UCSD-AML1 (cell line): Measurements from ENCODE around the gene SDHB.
"Not testable (repeated sequence)": the region's sequence is repeated elsewhere in the genome, so short reads cannot be mapped to it uniquely, and the experiment has no call there.

Experiments
- DNase-seq: peaks from one replicate; lab custom pipeline; 2025; ENCODE audit not compliant: unreplicated experiment; lab: John Stamatoyannopoulos, UW

Gene SDHB

GRCh38 chr1:17075470-17076255 is 21.8 kb upstream of the SDHB start:
- DNase-seq = peak; percentile 24

- DNase-seq = no peak
Measured at GRCh38 chr1:17071794-17072193, 18.0 kb upstream of the SDHB start.

GRCh38 chr1:17070163-17070525 is 16.3 kb upstream of the SDHB start:
- DNase-seq = no peak

- no peak for DNase-seq
Measured at GRCh38 chr1:17069452-17070162, 15.8 kb upstream of the SDHB start.

GRCh38 chr1:17068789-17069188 is 15.0 kb upstream of the SDHB start:
- DNase-seq = no peak

- no peak for DNase-seq
Measured at GRCh38 chr1:17067465-17068240, 13.8 kb upstream of the SDHB start.

GRCh38 chr1:17067069-17067426 is 13.2 kb upstream of the SDHB start:
- no peak for DNase-seq

- no peak for DNase-seq
Measured at GRCh38 chr1:17066361-17067068, 12.7 kb upstream of the SDHB start.

GRCh38 chr1:17065666-17066065 is 11.8 kb upstream of the SDHB start:
- no peak for DNase-seq

GRCh38 chr1:17062751-17063150 is 8.9 kb upstream of the SDHB start:
- not testable (repeated sequence) for DNase-seq

GRCh38 chr1:17061892-17062291 is 8.1 kb upstream of the SDHB start:
- no peak for DNase-seq

- no peak for DNase-seq
Measured at GRCh38 chr1:17061486-17061885, 7.7 kb upstream of the SDHB start.

GRCh38 chr1:17060306-17060749 is 6.5 kb upstream of the SDHB start:
- DNase-seq = no peak

- DNase-seq = peak; percentile 68
Measured at GRCh38 chr1:17059391-17060305, 5.8 kb upstream of the SDHB start.

GRCh38 chr1:17056551-17056950 is 2.7 kb upstream of the SDHB start:
- DNase-seq = no peak

- no peak for DNase-seq
Measured at GRCh38 chr1:17055801-17056200, 2.0 kb upstream of the SDHB start.

GRCh38 chr1:17053086-17053684 is 647 bp downstream of the SDHB start:
- no peak for DNase-seq

- DNase-seq = no peak
Measured at GRCh38 chr1:17052641-17053040, 1.2 kb downstream of the SDHB start.

- no peak for DNase-seq
Measured at GRCh38 chr1:17052038-17052437, 1.8 kb downstream of the SDHB start.

GRCh38 chr1:17047924-17048323 is 5.9 kb downstream of the SDHB start:
- DNase-seq = no peak
